Keratinocyte (primary cell): ENCODE data around the gene ECE2. TPM values are rescaled to one million over a fixed set of nuclear protein-coding genes. Genes with fewer than 3 reads are reported as not detected.
"Not testable (repeated sequence)": the region's sequence is repeated elsewhere in the genome, so short reads cannot be mapped to it uniquely, and the experiment has no call there.

Source experiments
- DNase-seq: peaks from one replicate; pipeline ENCODE4 v3.0.0-alpha.2; 2011; ENCODE audit warnings: low read depth, missing footprints, low spot score
- FAIRE-seq: peaks from 2 replicates; lab custom pipeline; 2011; peaks lifted over from hg19 to GRCh38; lab: Jason Lieb, UNC
- H2AFZ ChIP-seq: 2 replicates; pipeline ENCODE4 v1.6.0; 2012; ENCODE audit warnings: low read length, control low read depth, inconsistent platforms; ENCODE audit not compliant: control insufficient read depth
- H3K27ac ChIP-seq: 2 replicates; pipeline ENCODE4 v1.5.1; 2011; ENCODE audit warnings: low read length; ENCODE audit not compliant: control insufficient read depth, insufficient read depth
- H3K27me3 ChIP-seq: 3 replicates; pipeline ENCODE4 v1.6.0; 2011; ENCODE audit warnings: low read length; ENCODE audit not compliant: control insufficient read depth, insufficient read depth; ENCODE audit errors: extremely low read depth
- H3K36me3 ChIP-seq, 2 experiments: 2 replicates in 1 of 2; 3 replicates in 1 of 2; pipeline ENCODE4 v1.5.1; 2011; ENCODE audit warnings: low read length in 2 of 2, mild to moderate bottlenecking in 1 of 2; ENCODE audit not compliant: control insufficient read depth in 2 of 2, insufficient read depth in 2 of 2; ENCODE audit errors: extremely low read depth in 1 of 2
- H3K4me1 ChIP-seq: 3 replicates; pipeline ENCODE4 v1.5.1; 2011; ENCODE audit warnings: low read length; ENCODE audit not compliant: control insufficient read depth, insufficient read depth; ENCODE audit errors: extremely low read depth
- H3K4me2 ChIP-seq: 3 replicates; pipeline ENCODE4 v1.6.0; 2011; ENCODE audit warnings: low read depth, low read length; ENCODE audit not compliant: control insufficient read depth, insufficient read depth; ENCODE audit errors: extremely low read depth
- H3K4me3 ChIP-seq, 3 experiments: fragments of 200-600 bp in 1 of 3; sonication (generic) in 1 of 3; 2 replicates in 2 of 3; 3 replicates in 1 of 3; pipeline ENCODE4 v1.5.1; 2011 to 2016; ENCODE audit warnings: low read length in 3 of 3, mild to moderate bottlenecking in 3 of 3, control low read depth in 2 of 3, inconsistent platforms in 1 of 3, low read depth in 1 of 3, mixed read lengths in 1 of 3, mixed run types in 1 of 3, moderate library complexity in 1 of 3; ENCODE audit not compliant: control insufficient read depth in 2 of 3, insufficient read depth in 2 of 3; ENCODE audit errors: extremely low read depth in 1 of 3
- H3K79me2 ChIP-seq: 2 replicates; pipeline ENCODE4 v1.6.0; 2012; ENCODE audit warnings: low read length; ENCODE audit not compliant: control insufficient read depth, insufficient read depth
- H3K9ac ChIP-seq: 3 replicates; pipeline ENCODE4 v1.6.0; 2011; ENCODE audit warnings: low read length; ENCODE audit not compliant: control insufficient read depth, insufficient read depth; ENCODE audit errors: extremely low read depth
- H3K9me1 ChIP-seq: 3 replicates; pipeline ENCODE4 v1.6.0; 2011; ENCODE audit warnings: low read length; ENCODE audit not compliant: control insufficient read depth, insufficient read depth; ENCODE audit errors: extremely low read depth
- H3K9me3 ChIP-seq: 2 replicates; pipeline ENCODE4 v1.5.1; 2012; ENCODE audit warnings: low read depth, low read length; ENCODE audit not compliant: control insufficient read depth
- H4K20me1 ChIP-seq: 3 replicates; pipeline ENCODE4 v1.6.0; 2011; ENCODE audit warnings: low read length; ENCODE audit not compliant: control insufficient read depth, insufficient read depth; ENCODE audit errors: extremely low read depth
- CTCF ChIP-seq, 3 experiments: IDR thresholded peaks in 1 of 3; conservative IDR thresholded peaks in 1 of 3; optimal IDR thresholded peaks in 1 of 3; 2 replicates in 2 of 3; 3 replicates in 1 of 3; pipeline versions ENCODE3 to v1.5.1; 2011; ENCODE audit warnings: low read length in 3 of 3, mild to moderate bottlenecking in 3 of 3, moderate library complexity in 2 of 3, control low read depth in 1 of 3, inconsistent platforms in 1 of 3; ENCODE audit not compliant: insufficient read depth in 2 of 3; ENCODE audit errors: extremely low read depth in 1 of 3
- EZH2 ChIP-seq: IDR thresholded peaks from one replicate; pipeline ENCODE4 v1.6.1; 2012; ENCODE audit warnings: inconsistent platforms, mild to moderate bottlenecking, low read length, moderate library complexity
- dilution Hi-C: fragments of 300-500 bp; cut with MboI; formaldehyde crosslinking; loops from one replicate; pipeline ENCODE4 v1.7.0; 2020; ENCODE audit warnings: low sequenced_read_pairs; ENCODE audit not compliant: extremely low pct_ligation_motif_present
- polyA plus RNA-seq, 5 experiments: library from polyadenylated mRNA; depleted of rRNA in 3 of 5; stranded (reverse) in 3 of 5; stranded (forward) in 1 of 5; unstranded in 1 of 5; fragments of >200 nt; gene quantifications; 1 replicate in 1 of 5; 2 replicates in 3 of 5; 3 replicates in 1 of 5; pipeline versions ENCODE4 v1.2.1 to v1.2.3, GENCODE V29; 2011 to 2012; ENCODE audit warnings: missing spikeins in 2 of 5, low read depth in 1 of 5, low replicate concordance in 1 of 5

Gene ECE2
- polyA plus RNA-seq, 1 donor (not counting 4 experiments of a cell fraction or from before 2014, with no cell fraction given), result not detected

- H3K36me3 ChIP-seq, result peaks cover 4 to 6% of the 10 kb centered on the region in 2 experiments
- TF ChIP-seq EZH2 (peak; percentile 78), CTCF (optimal IDR thresholded peaks at IDR 0.05 in 1 of 3, IDR thresholded peaks at IDR 0.05 in 1 of 3, conservative IDR thresholded peaks at IDR 0.05 in 1 of 3; ENCODE audit: extremely low read depth in 1 of 3, insufficient read depth in 2 of 3, low read length in 3 of 3) (no peak)
- H3K27ac ChIP-seq, result no peak overlapping the region
- no peaks in the 10 kb centered on the region for H3K79me2 ChIP-seq
- no peaks in the 10 kb centered on the region for H3K9me1 ChIP-seq
- no peaks in the 10 kb centered on the region for H4K20me1 ChIP-seq
- DNase-seq (no peak), FAIRE-seq (no peak)
- H2AFZ ChIP-seq, result peak overlapping the region; percentile 43
- peaks cover 22% of the 10 kb centered on the region for H3K27me3 ChIP-seq
- H3K4me1 ChIP-seq, result peaks cover 13% of the 10 kb centered on the region
- no peaks in the 10 kb centered on the region for H3K9me3 ChIP-seq
- dilution Hi-C loops, result no loop called here
- H3K9ac ChIP-seq, result peak overlapping the region; percentile 50
- peak overlapping the region; percentile 39 to 58 (median 54) for H3K4me3 ChIP-seq
- peak overlapping the region; percentile 81 for H3K4me2 ChIP-seq
Observed at GRCh38 chr3:184261854-184262763, 13.7 kb upstream of the ECE2 start.

GRCh38 chr3:184262764-184263179 is 13.1 kb upstream of the ECE2 start:
- Histone ChIP-seq H3K4me1 (peaks cover 13% of the 10 kb centered on the region), H3K27me3 (peaks cover 22% of the 10 kb centered on the region), H4K20me1 (no peaks in the 10 kb centered on the region), H2AFZ (no peak overlapping the region), H3K79me2 (no peaks in the 10 kb centered on the region), H3K4me3 (no peak overlapping the region), H3K36me3 (peaks cover 0 to 6% of the 10 kb centered on the region in 2 experiments), H3K4me2 (peak overlapping the region; percentile 10), H3K27ac (no peak overlapping the region), H3K9me3 (no peaks in the 10 kb centered on the region), H3K9ac (no peak overlapping the region), H3K9me1 (no peaks in the 10 kb centered on the region)
- no peak for TF ChIP-seq CTCF (optimal IDR thresholded peaks at IDR 0.05 in 1 of 3, IDR thresholded peaks at IDR 0.05 in 1 of 3, conservative IDR thresholded peaks at IDR 0.05 in 1 of 3; ENCODE audit: extremely low read depth in 1 of 3, insufficient read depth in 2 of 3, low read length in 3 of 3)
- no peak for TF ChIP-seq EZH2
- dilution Hi-C loops, result no loop called here
- FAIRE-seq, result no peak
- no peak for DNase-seq

GRCh38 chr3:184267249-184267648 is 8.6 kb upstream of the ECE2 start:
- DNase-seq, H2AFZ ChIP-seq, H3K79me2 ChIP-seq, H4K20me1 ChIP-seq, FAIRE-seq, dilution Hi-C loops, H3K4me1 ChIP-seq, H3K4me2 ChIP-seq, H3K4me3 ChIP-seq, H3K9ac ChIP-seq, H3K9me1 ChIP-seq, H3K27me3 ChIP-seq, H3K9me3 ChIP-seq, H3K36me3 ChIP-seq, H3K27ac ChIP-seq: not testable (repeated sequence)
